HG03439 (cell line): ENCODE measurements around the gene ABCF3.

Experiments used
- ATAC-seq: cut with Tn5 transposase; IDR thresholded peaks from one replicate; pipeline ENCODE4 v1.9.1; 2021; ENCODE audit warnings: mild to moderate bottlenecking, moderate library complexity; ENCODE audit not compliant: unreplicated experiment

ABCF3 gene

DNA sequence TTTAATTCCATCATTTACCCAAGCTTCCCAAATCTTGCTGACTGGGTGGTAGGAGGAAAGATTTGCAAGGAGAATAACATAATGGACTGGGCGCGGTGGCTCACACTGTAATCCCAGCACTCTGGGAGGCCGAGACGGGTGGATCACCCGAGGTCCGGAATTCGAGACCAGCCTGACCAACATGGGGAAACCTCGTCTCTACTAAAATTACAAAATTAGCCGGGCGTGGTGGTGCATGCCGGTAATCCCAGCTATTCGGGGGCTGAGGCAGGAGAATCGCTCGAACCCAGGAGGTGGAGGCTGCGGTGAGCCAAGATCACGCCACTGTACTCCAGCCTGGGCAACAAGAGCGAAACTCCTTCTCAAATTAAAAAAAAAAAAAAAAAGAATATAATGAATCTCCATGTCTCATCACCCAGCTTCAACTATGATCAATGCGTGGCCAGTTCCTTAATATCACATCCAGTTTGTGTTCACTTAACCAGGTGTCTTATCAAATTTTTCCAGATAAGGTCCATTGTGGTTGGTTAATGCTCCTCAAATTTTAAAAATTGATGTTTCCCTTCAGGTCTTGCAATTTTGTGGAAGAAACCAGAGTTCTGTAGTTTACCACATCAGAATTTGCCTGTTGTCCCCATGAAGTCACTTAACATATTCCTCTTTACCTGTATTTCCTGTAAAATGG, 1.3 kb upstream of the ABCF3 start:
- ATAC-seq, result no peak

- peak; percentile 84 for ATAC-seq
Observed at GRCh38 chr3:184185461-184186183, 377 bp upstream of the ABCF3 start.

DNA sequence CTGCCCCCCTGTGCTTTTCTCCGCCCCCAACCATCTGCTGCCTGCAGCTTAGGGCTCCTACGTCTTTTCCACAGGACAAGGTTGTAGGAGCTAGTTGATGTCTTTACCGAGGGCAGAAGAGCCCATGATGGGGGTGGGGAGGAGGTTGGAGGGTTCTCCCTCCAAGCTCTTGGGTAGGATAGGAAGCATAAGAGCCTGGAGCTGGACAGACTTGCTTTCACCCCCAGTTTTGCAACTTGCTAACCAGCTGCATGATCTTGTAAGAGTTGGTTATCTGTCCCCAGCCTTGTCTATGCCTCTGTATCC, 856 bp downstream of the ABCF3 start:
- ATAC-seq, result no peak

GRCh38 chr3:184188080-184188479, 2.1 kb downstream of the ABCF3 start:
- ATAC-seq, result no peak

GRCh38 chr3:184189421-184189820, 3.4 kb downstream of the ABCF3 start:
- no peak for ATAC-seq

GRCh38 chr3:184192889-184193288, 6.9 kb downstream of the ABCF3 start:
- no peak for ATAC-seq

DNA sequence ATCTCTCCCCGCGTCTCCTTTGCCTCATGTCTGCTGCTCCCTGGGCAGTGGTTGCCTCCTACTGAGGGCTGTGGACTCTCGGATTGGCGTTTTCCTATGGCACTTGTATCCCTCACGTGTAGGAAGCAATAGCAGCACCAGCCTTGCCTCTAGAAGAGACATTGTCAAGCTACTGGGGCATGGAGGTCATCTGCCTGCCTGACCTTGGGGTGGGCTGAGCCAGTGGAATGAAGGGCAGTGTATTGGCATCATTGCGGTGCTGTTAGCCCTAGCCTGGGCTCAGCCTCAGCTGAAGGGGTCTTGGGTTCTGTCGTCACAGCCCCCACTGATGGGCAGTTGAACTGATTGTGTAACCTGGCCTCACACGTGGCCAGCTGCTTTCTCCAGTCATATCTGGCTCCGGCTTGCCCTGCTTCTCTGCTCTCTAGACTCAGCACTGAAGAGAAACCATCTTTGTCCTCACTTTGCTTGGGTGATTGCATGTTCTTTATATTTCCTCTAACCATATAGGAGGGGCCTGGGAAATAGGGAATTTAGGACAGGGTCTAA, 8.1 kb downstream of the ABCF3 start:
- ATAC-seq, result no peak

GRCh38 chr3:184196536-184196935, 10.5 kb downstream of the ABCF3 start:
- no peak for ATAC-seq

DNA sequence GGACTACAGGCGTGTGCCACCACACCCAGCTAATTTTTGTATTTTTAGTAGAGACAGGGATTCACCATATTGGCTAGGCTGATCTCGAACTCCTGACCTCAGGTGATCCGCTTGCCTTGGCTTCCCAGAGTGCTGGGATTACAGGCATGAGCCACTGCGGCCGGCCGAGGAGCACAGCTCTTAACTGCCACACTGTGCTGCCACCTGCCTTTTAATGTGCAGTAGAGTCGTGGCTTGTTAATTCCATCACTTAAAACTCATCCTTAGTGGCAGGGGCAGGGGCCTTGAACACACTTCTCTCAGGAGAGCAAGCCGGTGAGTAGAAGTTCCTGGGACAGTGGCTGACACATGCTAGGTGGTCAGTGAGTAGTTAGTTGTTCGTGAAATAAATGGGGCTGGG, 12.5 kb downstream of the ABCF3 start:
- ATAC-seq, result no peak

GRCh38 chr3:184200825-184201224, 14.8 kb downstream of the ABCF3 start:
- ATAC-seq, result no peak

GRCh38 chr3:184203526-184203925, 17.5 kb downstream of the ABCF3 start:
- no peak for ATAC-seq

GRCh38 chr3:184209146-184209923, 23.3 kb downstream of the ABCF3 start:
- no peak for ATAC-seq

DNA sequence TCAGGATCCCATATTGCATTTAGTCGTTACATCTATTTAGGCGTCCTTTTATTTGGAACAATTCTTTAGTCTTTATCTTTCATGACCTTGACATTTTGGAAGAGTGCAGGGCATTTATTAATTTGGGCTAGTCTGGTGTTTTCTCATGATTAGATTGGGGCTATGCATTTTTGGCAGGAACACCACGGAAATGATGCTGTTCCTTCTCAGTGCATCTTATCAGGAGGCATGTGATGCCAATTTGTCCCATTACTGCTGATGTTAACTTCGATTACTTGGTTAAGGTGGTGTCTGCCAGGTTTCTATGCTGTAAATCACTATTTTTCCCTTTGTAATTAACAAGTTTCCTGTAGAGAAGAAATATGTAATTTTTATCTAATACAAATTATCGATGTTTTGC, 25.3 kb downstream of the ABCF3 start:
- no peak for ATAC-seq

- ATAC-seq, result no peak
Observed at GRCh38 chr3:184211718-184212117, 25.7 kb downstream of the ABCF3 start.

DNA sequence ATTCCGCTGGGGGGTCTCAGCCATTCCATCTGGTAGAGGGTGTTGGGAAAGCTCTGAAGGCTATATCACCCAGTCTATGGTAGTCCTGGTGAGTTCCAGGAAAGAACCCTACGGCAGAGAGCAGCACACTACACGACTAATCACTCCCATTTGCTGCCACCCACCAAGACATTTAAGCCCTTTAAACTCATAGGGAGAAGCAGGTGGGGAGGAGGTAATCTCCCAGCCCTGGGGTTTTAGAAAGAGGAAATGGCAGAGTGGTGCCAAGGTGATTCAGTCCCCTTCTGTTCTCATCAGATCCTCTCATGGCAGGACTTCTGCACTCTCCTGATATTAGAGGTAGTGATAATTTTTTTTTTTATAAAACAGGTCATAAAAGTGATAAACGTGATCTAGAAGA, 32.8 kb downstream of the ABCF3 start:
- no peak for ATAC-seq

DNA sequence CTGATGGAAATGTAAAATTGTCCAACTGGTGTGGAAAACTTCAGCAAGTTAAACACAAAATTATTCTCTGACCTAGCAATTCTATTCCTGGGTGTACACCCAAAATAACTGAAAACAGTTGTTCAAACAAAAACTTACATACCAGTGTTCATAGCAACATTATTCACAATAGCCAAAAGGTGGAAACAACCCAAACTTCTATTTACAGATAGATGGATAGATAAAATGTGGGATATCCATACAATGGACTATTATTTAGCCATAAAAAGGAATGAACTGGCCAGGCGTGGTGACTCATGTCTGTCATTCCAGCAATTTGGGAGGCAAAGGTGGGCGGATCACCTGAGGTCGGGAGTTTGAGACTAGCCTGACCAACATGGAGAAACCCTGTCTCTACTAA, 36.5 kb downstream of the ABCF3 start:
- ATAC-seq, result no peak

DNA sequence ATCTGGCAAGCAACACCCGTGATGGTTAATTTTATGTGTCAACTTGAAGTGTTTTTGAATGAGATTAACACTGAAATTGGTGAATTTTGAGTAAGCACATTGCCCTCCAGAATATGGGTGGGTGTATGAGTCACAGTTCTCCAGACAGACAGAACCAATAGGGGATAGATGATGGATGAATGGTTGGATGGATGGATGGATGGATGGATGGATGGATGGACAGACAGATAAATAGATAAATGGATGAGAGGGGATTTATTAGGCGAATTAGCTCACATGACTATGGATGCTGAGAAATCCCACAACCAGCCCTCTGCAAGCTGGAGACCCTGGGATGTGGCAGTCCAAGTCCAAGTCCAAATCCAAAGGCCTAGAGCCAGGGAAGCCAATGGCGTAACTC, 37.9 kb downstream of the ABCF3 start:
- ATAC-seq, result no peak

DNA sequence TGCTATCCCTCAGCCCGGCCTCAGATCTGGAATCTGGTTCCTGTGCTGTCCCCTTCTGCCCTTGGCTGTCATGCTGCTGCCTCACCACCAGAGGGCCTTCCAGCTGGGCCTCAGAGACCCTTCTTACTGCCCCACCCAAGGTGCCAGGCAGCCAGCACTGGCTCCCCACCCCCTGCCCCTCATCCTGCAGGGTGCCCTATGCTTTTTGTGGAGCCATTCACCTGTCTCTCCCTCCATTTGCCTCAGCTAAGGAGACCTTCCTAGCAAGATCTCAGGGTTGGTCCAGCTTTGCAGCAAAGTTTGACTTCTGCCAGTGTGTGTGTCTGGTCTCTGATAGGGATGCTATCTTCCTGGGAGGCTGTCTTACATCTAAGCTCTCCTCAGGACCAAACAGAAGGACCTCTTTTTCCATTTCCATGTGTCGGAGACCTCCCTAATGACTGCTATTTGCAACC, 41.5 kb downstream of the ABCF3 start:
- ATAC-seq, result no peak

- no peak for ATAC-seq
Observed at GRCh38 chr3:184228376-184229137, 42.6 kb downstream of the ABCF3 start.

GRCh38 chr3:184229394-184230080, 43.5 kb downstream of the ABCF3 start, which contains the start of gene VWA5B2:
TSS of gene VWA5B2 (plus strand) at chr3:184229585. CDS start at chr3:184230529, 944 bp downstream.
- ATAC-seq, result peak; percentile 50
